ENCODE data around the gene TPRG1.

GRCh38 chr3:189160519-189161309, 11.1 kb upstream of the TPRG1 start:
- TF ChIP-seq CTCF (IDR thresholded peaks at IDR 0.05) (no peak), POLR2A (IDR thresholded peaks at IDR 0.05) (no peak)
